Lung (tissue), 12 donors: ENCODE data around the gene PAPPA. TPM values are rescaled to one million over a fixed set of nuclear protein-coding genes. Genes with fewer than 3 reads are reported as not detected.
A peak's percentile ranks its signal among the peaks of the same experiment; 100 is the strongest.

Experiments
- ATAC-seq: fragments of 200-7000 bp; cut with Tn5 transposase; one replicate; pipeline ENCODE4 v1.9.1; 2020; ENCODE audit warnings: moderate number of reproducible peaks; ENCODE audit not compliant: insufficient read depth, low FRiP score
- DNase-seq, 3 donors: peaks; one replicate each; pipeline ENCODE4 v3.0.0-alpha.2; 2013 to 2017
- H3K27ac ChIP-seq, 2 donors: one replicate each; pipeline ENCODE4 v1.5.1; 2013; ENCODE audit warnings: mild to moderate bottlenecking in 2 of 2, moderate library complexity in 2 of 2, control low read depth in 1 of 2, inconsistent platforms in 1 of 2, low read depth in 1 of 2, low read length in 1 of 2
- H3K27me3 ChIP-seq, 3 donors: one replicate each; pipeline ENCODE4 v1.5.1; 2013; ENCODE audit warnings: low read length in 2 of 3; ENCODE audit not compliant: control insufficient read depth in 3 of 3, insufficient read depth in 3 of 3
- H3K36me3 ChIP-seq, 4 donors: one replicate each; pipeline ENCODE4 v1.5.1; 2013; ENCODE audit warnings: low read length in 4 of 4, mild to moderate bottlenecking in 1 of 4, moderate library complexity in 1 of 4; ENCODE audit not compliant: control insufficient read depth in 4 of 4, insufficient read depth in 4 of 4
- H3K4me1 ChIP-seq, 5 donors: one replicate each; pipeline ENCODE4 v1.5.1; 2013; ENCODE audit warnings: low read length in 5 of 5, mild to moderate bottlenecking in 2 of 5, moderate library complexity in 1 of 5; ENCODE audit not compliant: control insufficient read depth in 5 of 5, insufficient read depth in 5 of 5
- H3K4me3 ChIP-seq: one replicate; pipeline ENCODE4 v1.5.1; 2013; ENCODE audit warnings: mild to moderate bottlenecking, control low read depth, moderate library complexity
- H3K9ac ChIP-seq, 2 donors: one replicate each; pipeline ENCODE4 v1.5.1; 2013; ENCODE audit warnings: low read length in 2 of 2, control low read depth in 1 of 2; ENCODE audit not compliant: insufficient read depth in 1 of 2
- H3K9me3 ChIP-seq, 4 donors: one replicate each; pipeline ENCODE4 v1.5.1; 2013; ENCODE audit warnings: low read length in 3 of 4, mild to moderate bottlenecking in 1 of 4, moderate library complexity in 1 of 4; ENCODE audit not compliant: control insufficient read depth in 4 of 4, insufficient read depth in 3 of 4
- WGBS, 2 donors: extraction: QIAGEN DNeasy Blood & Tissue Kit; methylation state at CpG; one replicate each; pipeline ENCODE4 v1.1.7; 2013; 5-methylcytosine and 5-hydroxymethylcytosine counted together
- polyA plus RNA-seq, 2 donors: library from polyadenylated mRNA; stranded (reverse); fragments of 200-250 nt; gene quantifications; one replicate each; pipeline ENCODE4 v1.2.1, GENCODE V29; 2013
- total RNA-seq, 2 donors: library from RNA; depleted of rRNA in 1 of 2; stranded (reverse); fragments of >200 nt in 1 of 2; gene quantifications; one replicate each; pipeline ENCODE4 v1.2.1, GENCODE V29; 2014 to 2021
- TF ChIP-seq, protein P1 (sequence below): IDR thresholded peaks from 2 replicates; pipeline ENCODE4 v1.5.1; 2012; ENCODE audit warnings: mild to moderate bottlenecking; ENCODE audit errors: control extremely low read depth, extremely low read depth
- donor health status: control.
- donor health status: control.
- donor health status: Bipolar disorder and iron deficiency.
- donor health status: healthy.
- donor health status: DM: yes; HTN: yes; CAD: no.

PAPPA gene
- total and polyA plus RNA-seq, 4 donors = 0.45 to 6.7 (median 3.6) TPM

DNA sequence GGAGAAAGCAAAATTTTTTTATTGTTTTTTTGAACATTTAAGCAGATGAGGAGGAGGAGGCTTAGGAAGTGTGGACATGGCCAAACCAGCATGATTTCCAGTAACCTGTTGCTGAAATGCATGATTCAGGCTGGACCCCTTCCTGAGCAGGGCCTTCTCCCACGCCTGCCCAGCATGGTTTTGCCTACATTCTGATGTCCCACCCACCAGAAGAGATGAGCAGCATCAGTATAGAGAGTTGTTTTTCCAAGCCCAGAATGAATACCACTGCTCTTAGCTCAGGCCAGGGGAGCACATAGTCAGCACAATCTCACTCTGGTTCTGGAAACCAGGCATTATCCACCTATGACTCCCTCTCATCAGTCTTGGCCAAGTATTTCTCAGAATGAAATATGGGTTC lies 90.1 kb downstream of the PAPPA start:
- Histone ChIP-seq H3K4me1 (peaks cover 0 to 17% (median 0%) of the 10 kb centered on the region in 5 donors), H3K9ac (no peak overlapping the region), H3K36me3 (no peaks in the 10 kb centered on the region), H3K9me3 (no peaks in the 10 kb centered on the region), H3K4me3 (no peak overlapping the region), H3K27ac (no peak overlapping the region), H3K27me3 (no peaks in the 10 kb centered on the region)
- DNase-seq (no peak), ATAC-seq (no peak)
- TF ChIP-seq, protein P1, sequence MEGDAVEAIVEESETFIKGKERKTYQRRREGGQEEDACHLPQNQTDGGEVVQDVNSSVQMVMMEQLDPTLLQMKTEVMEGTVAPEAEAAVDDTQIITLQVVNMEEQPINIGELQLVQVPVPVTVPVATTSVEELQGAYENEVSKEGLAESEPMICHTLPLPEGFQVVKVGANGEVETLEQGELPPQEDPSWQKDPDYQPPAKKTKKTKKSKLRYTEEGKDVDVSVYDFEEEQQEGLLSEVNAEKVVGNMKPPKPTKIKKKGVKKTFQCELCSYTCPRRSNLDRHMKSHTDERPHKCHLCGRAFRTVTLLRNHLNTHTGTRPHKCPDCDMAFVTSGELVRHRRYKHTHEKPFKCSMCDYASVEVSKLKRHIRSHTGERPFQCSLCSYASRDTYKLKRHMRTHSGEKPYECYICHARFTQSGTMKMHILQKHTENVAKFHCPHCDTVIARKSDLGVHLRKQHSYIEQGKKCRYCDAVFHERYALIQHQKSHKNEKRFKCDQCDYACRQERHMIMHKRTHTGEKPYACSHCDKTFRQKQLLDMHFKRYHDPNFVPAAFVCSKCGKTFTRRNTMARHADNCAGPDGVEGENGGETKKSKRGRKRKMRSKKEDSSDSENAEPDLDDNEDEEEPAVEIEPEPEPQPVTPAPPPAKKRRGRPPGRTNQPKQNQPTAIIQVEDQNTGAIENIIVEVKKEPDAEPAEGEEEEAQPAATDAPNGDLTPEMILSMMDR = no peak
- WGBS, 2 donors = 63% methylated on average over 1 of the region's 1 CpG

DNA sequence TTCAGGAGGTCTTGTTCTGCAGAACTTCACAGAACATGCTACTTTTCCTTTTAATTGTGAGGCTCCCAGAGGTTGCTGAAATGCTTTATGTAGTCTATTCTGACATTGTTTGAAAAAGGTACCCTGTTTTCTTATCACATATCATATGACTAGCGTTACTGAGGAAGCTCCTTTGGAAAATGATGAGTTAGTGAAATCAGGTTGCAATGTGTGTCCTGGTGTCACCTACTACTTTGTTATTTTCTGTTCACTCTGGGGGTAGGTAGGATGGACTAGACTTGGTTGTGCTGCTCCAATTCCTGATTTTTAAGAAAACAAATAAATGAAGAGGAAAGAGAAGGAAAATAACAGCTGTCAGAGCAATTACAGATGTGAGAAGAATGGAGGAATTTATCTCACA lies 93.7 kb downstream of the PAPPA start:
- peaks cover 0 to 23% (median 0%) of the 10 kb centered on the region in 5 donors for H3K4me1 ChIP-seq
- no peak overlapping the region for H3K4me3 ChIP-seq
- TF ChIP-seq, protein P1 = no peak
- no peak overlapping the region for H3K9ac ChIP-seq
- H3K27ac ChIP-seq = no peak overlapping the region
- DNase-seq = no peak
- H3K36me3 ChIP-seq = no peaks in the 10 kb centered on the region
- no peaks in the 10 kb centered on the region for H3K9me3 ChIP-seq
- ATAC-seq = no peak
- no peaks in the 10 kb centered on the region for H3K27me3 ChIP-seq
- WGBS, 2 donors = 76 to 86% methylated on average over 1 of the region's 1 CpG

DNA sequence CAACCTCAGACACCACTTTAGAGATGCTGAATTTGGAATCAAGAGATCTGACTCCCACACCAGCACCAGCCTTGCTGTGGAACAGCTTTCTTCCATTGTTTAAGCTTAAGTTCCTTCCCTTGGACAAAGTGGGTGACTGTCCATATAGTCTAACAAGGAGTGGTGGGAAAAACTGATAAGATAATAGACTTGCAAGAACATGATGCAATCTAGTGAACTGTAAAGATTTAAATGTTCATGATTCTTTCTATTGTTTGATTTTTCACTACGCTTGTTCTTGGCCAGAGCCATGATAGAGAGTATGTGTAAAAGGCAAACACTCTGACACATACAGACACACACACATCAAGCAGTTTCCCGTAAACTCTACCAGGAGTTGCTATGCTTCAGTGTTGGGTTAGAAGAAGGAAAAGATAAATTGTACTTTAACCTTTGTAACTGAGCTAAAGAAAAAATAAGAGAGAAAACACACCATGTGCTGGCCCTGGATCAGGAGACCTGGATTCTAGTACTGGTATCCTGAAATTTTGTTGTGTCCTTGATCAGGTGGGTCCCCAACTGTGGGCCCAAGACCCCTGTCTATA lies 94.3 kb downstream of the PAPPA start:
- 78 to 85% methylated on average over 2 of the region's 2 CpGs for WGBS, 2 donors
- Histone ChIP-seq H3K9me3 (no peaks in the 10 kb centered on the region), H3K27me3 (no peaks in the 10 kb centered on the region), H3K4me1 (peaks cover 0 to 23% (median 0%) of the 10 kb centered on the region in 5 donors), H3K9ac (no peak overlapping the region), H3K27ac (no peak overlapping the region), H3K36me3 (no peaks in the 10 kb centered on the region), H3K4me3 (no peak overlapping the region)
- TF ChIP-seq, protein P1 = no peak
- ATAC-seq (no peak), DNase-seq (peak in 2 of 3 donors; percentile 38 to 39)

GRCh38 chr9:116250891-116251290 lies 97.3 kb downstream of the PAPPA start:
- Histone ChIP-seq H3K9ac (no peak overlapping the region), H3K4me1 (peaks cover 0 to 23% (median 0%) of the 10 kb centered on the region in 5 donors), H3K9me3 (no peaks in the 10 kb centered on the region), H3K27ac (no peak overlapping the region), H3K27me3 (no peaks in the 10 kb centered on the region), H3K4me3 (no peak overlapping the region), H3K36me3 (no peaks in the 10 kb centered on the region)
- DNase-seq = peak; percentile 25 to 84 (median 77)
- WGBS, 2 donors = 66 to 75% methylated on average over 4 of the region's 4 CpGs
- TF ChIP-seq, protein P1 = no peak
- ATAC-seq = no peak
